Tibial artery (tissue), 4 donors: ENCODE measurements around the gene VPS11.

Experiments used
- DNase-seq, 2 donors: peaks; one replicate each; pipeline ENCODE4 v3.0.0-alpha.2; 2019
- H3K27ac ChIP-seq, 2 donors: fragments of 200-600 bp; sonication (generic) in 1 of 2; 1 replicate in 1 of 2; 2 replicates in 1 of 2; pipeline ENCODE4 v1.5.1; 2018 to 2019; ENCODE audit warnings: mild to moderate bottlenecking in 1 of 2
- H3K27me3 ChIP-seq, 2 donors: fragments of 200-600 bp; sonication (generic) in 1 of 2; one replicate each; pipeline versions ENCODE4 v1.5.1 to v1.6.0; 2016 to 2019
- H3K36me3 ChIP-seq, 3 donors: fragments of 200-600 bp; sonication (generic) in 2 of 3; one replicate each; pipeline ENCODE4 v1.5.1; 2016 to 2019; ENCODE audit warnings: mild to moderate bottlenecking in 2 of 3
- H3K4me1 ChIP-seq, 4 donors: fragments of 200-600 bp; sonication (generic) in 2 of 4; 1 replicate in 3 of 4; 2 replicates in 1 of 4; pipeline ENCODE4 v1.5.1; 2016 to 2019
- H3K4me3 ChIP-seq, 2 donors: fragments of 200-600 bp; sonication (generic) in 1 of 2; 1 replicate in 1 of 2; 2 replicates in 1 of 2; pipeline ENCODE4 v1.5.1; 2018 to 2019; ENCODE audit warnings: mild to moderate bottlenecking in 2 of 2
- H3K9me3 ChIP-seq, 3 donors: fragments of 200-600 bp; sonication (generic) in 1 of 3; one replicate each; pipeline ENCODE4 v1.5.1; 2016 to 2019
- CTCF ChIP-seq, 2 experiments: fragments of 200-600 bp in 1 of 2; fragments of 450-650 bp in 1 of 2; IDR thresholded peaks; one replicate each; pipeline ENCODE4 v1.5.1; 2017 to 2019; ENCODE audit warnings: antibody characterized with exemption in 2 of 2, mild to moderate bottlenecking in 1 of 2, moderate library complexity in 1 of 2
- intact Hi-C: fragments of 100-400 bp; cut with DNase I; formaldehyde crosslinking; loops from one replicate; pipeline ENCODE4 v1.15.0; 2023; ENCODE audit warnings: low total_unique reads

Gene VPS11

GRCh38 chr11:119108146-119108856 lies 40.7 kb downstream of the VPS11 start:
- no peaks in the 10 kb centered on the region for H3K9me3 ChIP-seq
- peak overlapping the region; percentile 70 to 88 for H3K27ac ChIP-seq
- DNase-seq, result no peak
- intact Hi-C loops, result loop anchor here (10.0 kb wide), 1 partner anchor 216 kb away; no protein-coding TSS in a partner anchor
- peak overlapping the region; percentile 77 to 95 for H3K4me3 ChIP-seq
- H3K27me3 ChIP-seq, result no peaks in the 10 kb centered on the region
- H3K4me1 ChIP-seq, result peaks cover 0 to 36% (median 18%) of the 10 kb centered on the region in 4 donors
- H3K36me3 ChIP-seq, result peaks cover 12 to 29% (median 29%) of the 10 kb centered on the region in 3 donors
- no peak for TF ChIP-seq CTCF (IDR thresholded peaks at IDR 0.05)

- no peak for TF ChIP-seq CTCF (IDR thresholded peaks at IDR 0.05)
- H3K4me1 ChIP-seq, result peaks cover 0 to 31% (median 16%) of the 10 kb centered on the region in 4 donors
- intact Hi-C loops, result loop anchor here (10.0 kb wide), 1 partner anchor 216 kb away; no protein-coding TSS in a partner anchor
- no peak for DNase-seq
- H3K27ac ChIP-seq, result peak overlapping the region in 1 of 2 donors; percentile 88
- peaks cover 15 to 34% (median 34%) of the 10 kb centered on the region in 3 donors for H3K36me3 ChIP-seq
- H3K9me3 ChIP-seq, result no peaks in the 10 kb centered on the region
- H3K4me3 ChIP-seq, result peak overlapping the region; percentile 77 to 95
- H3K27me3 ChIP-seq, result no peaks in the 10 kb centered on the region
These were observed 41.2 kb downstream of the VPS11 start for GRCh38 chr11:119108857-119109221.

- H3K9me3 ChIP-seq, result no peaks in the 10 kb centered on the region
- no peak for TF ChIP-seq CTCF (IDR thresholded peaks at IDR 0.05)
- no peak overlapping the region for H3K4me3 ChIP-seq
- H3K27me3 ChIP-seq, result no peaks in the 10 kb centered on the region
- intact Hi-C loops, result loop anchor here (10.0 kb wide), 1 partner anchor 215 kb away; no protein-coding TSS in a partner anchor
- H3K27ac ChIP-seq, result no peak overlapping the region
- DNase-seq, result no peak
- H3K4me1 ChIP-seq, result peaks cover 0 to 30% (median 16%) of the 10 kb centered on the region in 4 donors
- peaks cover 15 to 44% (median 42%) of the 10 kb centered on the region in 3 donors for H3K36me3 ChIP-seq
These were observed 42.2 kb downstream of the VPS11 start for GRCh38 chr11:119109843-119110242.

GRCh38 chr11:119110439-119110838 lies 42.8 kb downstream of the VPS11 start:
- peaks cover 0 to 30% (median 16%) of the 10 kb centered on the region in 4 donors for H3K4me1 ChIP-seq
- no peak for TF ChIP-seq CTCF (IDR thresholded peaks at IDR 0.05)
- no peak overlapping the region for H3K27ac ChIP-seq
- H3K27me3 ChIP-seq, result no peaks in the 10 kb centered on the region
- no peaks in the 10 kb centered on the region for H3K9me3 ChIP-seq
- no peak for DNase-seq
- H3K36me3 ChIP-seq, result peaks cover 15 to 50% (median 42%) of the 10 kb centered on the region in 3 donors
- no peak overlapping the region for H3K4me3 ChIP-seq
- intact Hi-C loops, result no loop called here

GRCh38 chr11:119111361-119111925 lies 43.8 kb downstream of the VPS11 start:
- intact Hi-C loops, result no loop called here
- peaks cover 15 to 60% (median 50%) of the 10 kb centered on the region in 3 donors for H3K36me3 ChIP-seq

More at GRCh38 chr11:119111361-119111925, 43.8 kb downstream of the VPS11 start:
- Histone ChIP-seq H3K4me1 (peaks cover 0 to 26% (median 14%) of the 10 kb centered on the region in 4 donors), H3K27me3 (no peaks in the 10 kb centered on the region), H3K4me3 (no peak overlapping the region), H3K27ac (no peak overlapping the region), H3K9me3 (no peaks in the 10 kb centered on the region)
- TF ChIP-seq CTCF (IDR thresholded peaks at IDR 0.05), result no peak
- no peak for DNase-seq
